ENCODE measurements around the gene KIF22.

- TF ChIP-seq CTCF (IDR thresholded peaks at IDR 0.05) (no peak), POLR2A (IDR thresholded peaks at IDR 0.05) (no peak)
Measured at GRCh38 chr16:29779474-29779873, 11.1 kb upstream of the KIF22 start.
